H1 (cell line): ENCODE data around the gene FBXO34.

Experiments
- CTCF ChIP-seq, 3 experiments: IDR thresholded peaks; 1 replicate in 2 of 3; 2 replicates in 1 of 3; pipeline versions ENCODE4 v1.5.1 to v1.6.1; 2011; ENCODE audit warnings: low read length in 3 of 3, mild to moderate bottlenecking in 3 of 3, inconsistent platforms in 2 of 3, low read depth in 1 of 3, moderate library complexity in 1 of 3; ENCODE audit not compliant: insufficient read depth in 1 of 3; ENCODE audit errors: control extremely low read depth in 1 of 3
- EP300 ChIP-seq, 2 experiments: IDR thresholded peaks; 1 replicate in 1 of 2; 2 replicates in 1 of 2; pipeline ENCODE4 v1.6.1; 2011 to 2012; ENCODE audit warnings: low read depth in 2 of 2, low read length in 2 of 2, mild to moderate bottlenecking in 2 of 2, borderline replicate concordance in 1 of 2, inconsistent platforms in 1 of 2, moderate library complexity in 1 of 2
- EZH2 ChIP-seq: fragments of 200-600 bp; sonication (generic); IDR thresholded peaks from 2 replicates; pipeline ENCODE4 v1.7.1; 2012; ENCODE audit warnings: low read depth, mild to moderate bottlenecking, moderate library complexity, low read length, inconsistent platforms; ENCODE audit not compliant: severe bottlenecking

- no peak for TF ChIP-seq EP300 (IDR thresholded peaks at IDR 0.05; ENCODE audit: borderline replicate concordance in 1 of 2, low read depth in 2 of 2, low read length in 2 of 2)
- TF ChIP-seq CTCF (IDR thresholded peaks at IDR 0.05; ENCODE audit: control extremely low read depth in 1 of 3, insufficient read depth in 1 of 3, low read depth in 1 of 3, low read length in 3 of 3) = no peak
- no peak for TF ChIP-seq EZH2
Observed at GRCh38 chr14:55329999-55330710, 58.9 kb downstream of the FBXO34 start.
